GM12878 (cell line): ENCODE results near the gene ANKRD6. TPM values are rescaled to one million over a fixed set of nuclear protein-coding genes. Genes with fewer than 3 reads are reported as not detected.

Experiments
- ATAC-seq: fragments of 200-7000 bp; cut with Tn5 transposase; 3 replicates; pipeline ENCODE4 v1.9.1; 2020; ENCODE audit warnings: mild to moderate bottlenecking, moderate library complexity
- BruUV-seq: library from RNA; stranded (reverse); fragments of 400-500 nt; replicated peaks from 2 replicates; lab custom pipeline; 2021; lab: Mats Ljungman, UMichigan
- CTCF ChIA-PET: fragments of 300-600 bp; sonication (Branson Sonifier 250); formaldehyde crosslinking; extraction: SDS; loops from one replicate; lab custom pipeline; 2021; ENCODE audit warnings: inconsistent platforms; lab: Yijun Ruan, JAX
- POLR2A ChIA-PET: fragments of 350-600 bp; formaldehyde crosslinking; extraction: SDS; loops from one replicate; lab custom pipeline; 2021; ENCODE audit warnings: inconsistent platforms; lab: Charles Lee
- RAD21 ChIA-PET: fragments of 300-600 bp; sonication (Branson Sonifier 250); formaldehyde crosslinking; loops from one replicate; lab custom pipeline; 2023; ENCODE audit warnings: antibody characterized with exemption; ENCODE audit not compliant: unreplicated experiment; lab: Charles Lee
- SMC1A ChIA-PET: fragments of 300-600 bp; sonication (Branson Sonifier 250); formaldehyde crosslinking; loops from one replicate; lab custom pipeline; 2023; ENCODE audit not compliant: unreplicated experiment, uncharacterized antibody; lab: Charles Lee
- DNase-seq: peaks from one replicate; pipeline ENCODE4 v3.0.0-alpha.2; 2011; ENCODE audit warnings: low read depth, low spot score
- FAIRE-seq: peaks from 3 replicates; lab custom pipeline; 2011; peaks lifted over from hg19 to GRCh38; lab: Jason Lieb, UNC
- H2AFZ ChIP-seq: 2 replicates; pipeline ENCODE4 v1.6.0; 2011; ENCODE audit warnings: low read depth, low read length, control low read depth; ENCODE audit not compliant: control insufficient read depth
- H3K27ac ChIP-seq: 2 replicates; pipeline ENCODE4 v1.5.1; 2011; ENCODE audit warnings: control low read depth; ENCODE audit not compliant: control insufficient read depth, insufficient read depth
- H3K27me3 ChIP-seq, 2 experiments: replicated peaks in 1 of 2; 2 replicates each; pipeline versions ENCODE4 v1.6.0 to v1.6.1; 2011; ENCODE audit warnings: low read length in 1 of 2; ENCODE audit not compliant: control insufficient read depth in 2 of 2, insufficient read depth in 2 of 2
- H3K36me3 ChIP-seq, 2 experiments: 2 replicates each; pipeline ENCODE4 v1.5.1; 2011; ENCODE audit warnings: low read length in 1 of 2; ENCODE audit not compliant: control insufficient read depth in 2 of 2, insufficient read depth in 2 of 2
- H3K4me1 ChIP-seq: 2 replicates; pipeline ENCODE4 v1.6.1; 2011; ENCODE audit warnings: mild to moderate bottlenecking, low read length, moderate library complexity, mixed read lengths; ENCODE audit not compliant: control insufficient read depth, insufficient read depth
- H3K4me2 ChIP-seq: 2 replicates; pipeline ENCODE4 v1.6.0; 2011; ENCODE audit warnings: control low read depth; ENCODE audit not compliant: control insufficient read depth, insufficient read depth
- H3K4me3 ChIP-seq: fragments of 200-600 bp; sonication (generic); 2 replicates; pipeline ENCODE4 v1.5.1; 2016
- H3K79me2 ChIP-seq: 2 replicates; pipeline ENCODE4 v1.6.0; 2011; ENCODE audit warnings: low read length; ENCODE audit not compliant: control insufficient read depth, insufficient read depth
- H3K9ac ChIP-seq: 2 replicates; pipeline ENCODE4 v1.8.0; 2011; ENCODE audit warnings: low read length, control low read depth, mixed read lengths; ENCODE audit not compliant: control insufficient read depth, insufficient read depth
- H3K9me3 ChIP-seq: replicated peaks from 3 replicates; pipeline ENCODE4 v1.5.1; 2011; ENCODE audit warnings: mild to moderate bottlenecking, low read length; ENCODE audit not compliant: control insufficient read depth, insufficient read depth
- H4K20me1 ChIP-seq: 2 replicates; pipeline ENCODE4 v1.6.0; 2011; ENCODE audit not compliant: control insufficient read depth, insufficient read depth
- BRCA1 ChIP-seq: IDR thresholded peaks from 2 replicates; pipeline ENCODE4 v1.6.1; 2011; ENCODE audit warnings: low read depth, low read length, improper control_type of control experiment
- CTCF ChIP-seq, 3 experiments: IDR thresholded peaks in 2 of 3; conservative IDR thresholded peaks in 1 of 3; 2 replicates each; pipeline ENCODE4 v1.5.1; 2011; ENCODE audit warnings: low read depth in 3 of 3, low read length in 3 of 3, mild to moderate bottlenecking in 3 of 3, control low read depth in 2 of 3, moderate library complexity in 2 of 3, inconsistent platforms in 1 of 3, mixed read lengths in 1 of 3; ENCODE audit not compliant: control insufficient read depth in 2 of 3, insufficient read depth in 1 of 3; ENCODE audit errors: extremely low read depth in 1 of 3
- E2F4 ChIP-seq: IDR thresholded peaks from 2 replicates; pipeline ENCODE4 v1.6.1; 2012; ENCODE audit warnings: low read depth, low read length, improper control_type of control experiment
- FOXM1 ChIP-seq: IDR thresholded peaks from 2 replicates; pipeline ENCODE4 v1.6.1; 2012; ENCODE audit warnings: low read depth, mild to moderate bottlenecking, inconsistent platforms, low read length, moderate library complexity
- HDAC2 ChIP-seq: fragments of 200-600 bp; sonication (generic); IDR thresholded peaks from 2 replicates; pipeline ENCODE4 v1.6.1; 2017
- NR2F1 ChIP-seq: fragments of 450-650 bp; conservative IDR thresholded peaks from 2 replicates; pipeline ENCODE4 v1.6.1; 2017; ENCODE audit warnings: mild to moderate bottlenecking
- RCOR1 ChIP-seq: conservative IDR thresholded peaks from 2 replicates; pipeline ENCODE4 v1.6.1; 2012; ENCODE audit warnings: low read depth, low read length, improper control_type of control experiment
- RFX5 ChIP-seq: IDR thresholded peaks from 2 replicates; pipeline ENCODE4 v1.6.1; 2011; ENCODE audit warnings: low read depth, low read length, improper control_type of control experiment
- SIN3A ChIP-seq: IDR thresholded peaks from 2 replicates; pipeline ENCODE4 v1.6.1; 2012; ENCODE audit warnings: low read depth, low read length, improper control_type of control experiment
- SMAD1 ChIP-seq: fragments of 450-650 bp; IDR thresholded peaks from 2 replicates; pipeline ENCODE4 v1.6.1; 2018; ENCODE audit warnings: mild to moderate bottlenecking, low read depth; ENCODE audit not compliant: partially characterized antibody
- SREBF2 ChIP-seq: IDR thresholded peaks from 2 replicates; pipeline ENCODE4 v1.6.1; 2012; ENCODE audit warnings: mild to moderate bottlenecking, low read length
- STAT1 ChIP-seq: fragments of 450-650 bp; conservative IDR thresholded peaks from 2 replicates; pipeline ENCODE4 v1.6.1; 2014; ENCODE audit warnings: antibody characterized with exemption, mild to moderate bottlenecking
- TCF7 ChIP-seq: IDR thresholded peaks from 2 replicates; pipeline ENCODE4 v1.6.1; 2014; ENCODE audit warnings: antibody characterized with exemption, borderline replicate concordance
- YBX1 ChIP-seq: fragments of 450-650 bp; IDR thresholded peaks from 2 replicates; pipeline ENCODE4 v1.6.1; 2016; ENCODE audit warnings: antibody characterized with exemption
- WGBS: methylation state at CpG from one replicate; pipeline ENCODE4 v1.1.6; 2016; ENCODE audit warnings: low lambda C conversion rate; ENCODE audit not compliant: insufficient replicate concordance, insufficient coverage; ENCODE audit errors: missing lambda C conversion rate; 5-methylcytosine and 5-hydroxymethylcytosine counted together
- in situ Hi-C: fragments of 300-500 bp; cut with MboI; formaldehyde crosslinking; loops from 9 replicates; pipeline ENCODE4 v1.14.3; 2018; ENCODE audit warnings: mixed read lengths
- intact Hi-C: fragments of 100-400 bp; cut with micrococcal nuclease; formaldehyde crosslinking; loops from one replicate; pipeline ENCODE4 v1.14.2; 2022; ENCODE audit not compliant: unreplicated experiment
- polyA plus RNA-seq, 11 experiments: library from polyadenylated mRNA; depleted of rRNA in 4 of 11; unstranded in 6 of 11; stranded (reverse) in 5 of 11; fragments of >200 nt; fragmentation: Nextera tagmentation in 4 of 11; fragmentation: Illumina TruSeq in 1 of 11; extraction: Ambion mirVana in 4 of 11; extraction: Trizol in 1 of 11; gene quantifications; 1 replicate in 1 of 11; 2 replicates in 10 of 11; pipeline versions ENCODE4 v1.2.1 to v1.2.3, GENCODE V29; 2011 to 2016; ENCODE audit warnings: inconsistent platforms in 2 of 11, missing spikeins in 2 of 11, low read depth in 1 of 11
- total RNA-seq, 4 experiments: library from RNA; depleted of rRNA in 3 of 4; stranded (reverse); fragments of >200 nt in 3 of 4; fragmentation: Illumina TruSeq in 1 of 4; extraction: Trizol in 1 of 4; gene quantifications; 2 replicates each; pipeline versions ENCODE4 v1.2.1 to v1.2.3, GENCODE V29; 2013 to 2021

Gene ANKRD6
- total and polyA plus RNA-seq, 10 of the 15 experiments (the other 5 are each of a cell fraction or from before 2014, with no cell fraction given): 0.03 to 0.90 (median 0.38) TPM

- intact Hi-C loops (loop anchor here (5.0 kb wide), 2 partner anchors 167 to 227 kb away; partner anchors contain the start of gene ANKRD6), in situ Hi-C loops (no loop called here)
- Histone ChIP-seq H3K79me2 (no peaks in the 10 kb centered on the region), H3K9ac (no peak overlapping the region), H3K36me3 (no peaks in the 10 kb centered on the region; a peak in 1 of 4 replicates), H3K4me2 (no peak overlapping the region), H3K4me1 (peaks cover 17% of the 10 kb centered on the region), H3K27ac (no peak overlapping the region), H3K27me3 (no peaks in the 10 kb centered on the region), H3K4me3 (no peak overlapping the region), H4K20me1 (no peaks in the 10 kb centered on the region), H3K9me3 (no peaks in the 10 kb centered on the region), H2AFZ (no peak overlapping the region)
- FAIRE-seq: no peak
- ChIA-PET RAD21 (interaction anchor here (1.3 kb wide), 1 partner anchor 10 kb away, joined by 3 read pairs; no protein-coding TSS in a partner anchor), POLR2A (no interaction called here), SMC1A (interaction anchor here (0.6 to 1.5 kb wide), 4 partner anchors 10 to 524 kb away, joined by 3 to 5 read pairs (median 4); no protein-coding TSS in a partner anchor), CTCF (interaction anchor here (1.2 to 4.3 kb wide), 3 partner anchors 10 to 228 kb away, joined by 4 to 24 read pairs (median 5); no protein-coding TSS in a partner anchor)
- BruUV-seq: no TSS peak
- 72% methylated on average over 7 of the region's 7 CpGs for WGBS
- no peak for ATAC-seq
- DNase-seq: no peak
- TF ChIP-seq SMAD1: no peak
- TF ChIP-seq YBX1: no peak
These were observed 166.8 kb downstream of the ANKRD6 start for GRCh38 chr6:89599727-89600126.

- H3K36me3 ChIP-seq: no peaks in the 10 kb centered on the region; a peak in 1 of 4 replicates
- H3K4me1 ChIP-seq: peaks cover 3% of the 10 kb centered on the region
- POLR2A ChIA-PET: no interaction called here
- in situ Hi-C loops (no loop called here), intact Hi-C loops (no loop called here)
- H3K9me3 ChIP-seq: no peaks in the 10 kb centered on the region
- WGBS: 97% methylated on average over 6 of the region's 6 CpGs
- H3K4me3 ChIP-seq: no peak overlapping the region
- no peak overlapping the region for H3K4me2 ChIP-seq
- no peak overlapping the region for H3K9ac ChIP-seq
- RAD21 ChIA-PET: no interaction called here
- BruUV-seq: no TSS peak
- FAIRE-seq: no peak
- no peak for ATAC-seq
- no peak for DNase-seq
- CTCF ChIA-PET: no interaction called here
- no peaks in the 10 kb centered on the region for H4K20me1 ChIP-seq
- no peaks in the 10 kb centered on the region for H3K27me3 ChIP-seq
- H3K27ac ChIP-seq: no peak overlapping the region
- H2AFZ ChIP-seq: no peak overlapping the region
- SMC1A ChIA-PET: no interaction called here
- H3K79me2 ChIP-seq: no peaks in the 10 kb centered on the region
- no peak for TF ChIP-seq BRCA1
- no peak for TF ChIP-seq RCOR1
- no peak for TF ChIP-seq RFX5
- no peak for TF ChIP-seq E2F4
- TF ChIP-seq STAT1: no peak
- no peak for TF ChIP-seq SIN3A
- TF ChIP-seq TCF7: no peak
- no peak for TF ChIP-seq CTCF (IDR thresholded peaks at IDR 0.05 in 2 of 3, conservative IDR thresholded peaks at IDR 0.05 in 1 of 3; ENCODE audit: control insufficient read depth in 2 of 3, extremely low read depth in 1 of 3, insufficient read depth in 1 of 3, low read depth in 3 of 3, low read length in 3 of 3)
- no peak for TF ChIP-seq FOXM1
- no peak for TF ChIP-seq NR2F1
- no peak for TF ChIP-seq HDAC2
- no peak for TF ChIP-seq SREBF2
These were observed 169.2 kb downstream of the ANKRD6 start for GRCh38 chr6:89602166-89602565.
